HG03457 (cell line): Measurements from ENCODE around the gene RABGAP1L.
"Not testable (repeated sequence)": the region's sequence is repeated elsewhere in the genome, so short reads cannot be mapped to it uniquely, and the experiment has no call there.

ENCODE experiments used
- ATAC-seq: cut with Tn5 transposase; IDR thresholded peaks from one replicate; pipeline ENCODE4 v1.9.1; 2021; ENCODE audit warnings: moderate number of reproducible peaks; ENCODE audit not compliant: unreplicated experiment

The RABGAP1L gene

DNA sequence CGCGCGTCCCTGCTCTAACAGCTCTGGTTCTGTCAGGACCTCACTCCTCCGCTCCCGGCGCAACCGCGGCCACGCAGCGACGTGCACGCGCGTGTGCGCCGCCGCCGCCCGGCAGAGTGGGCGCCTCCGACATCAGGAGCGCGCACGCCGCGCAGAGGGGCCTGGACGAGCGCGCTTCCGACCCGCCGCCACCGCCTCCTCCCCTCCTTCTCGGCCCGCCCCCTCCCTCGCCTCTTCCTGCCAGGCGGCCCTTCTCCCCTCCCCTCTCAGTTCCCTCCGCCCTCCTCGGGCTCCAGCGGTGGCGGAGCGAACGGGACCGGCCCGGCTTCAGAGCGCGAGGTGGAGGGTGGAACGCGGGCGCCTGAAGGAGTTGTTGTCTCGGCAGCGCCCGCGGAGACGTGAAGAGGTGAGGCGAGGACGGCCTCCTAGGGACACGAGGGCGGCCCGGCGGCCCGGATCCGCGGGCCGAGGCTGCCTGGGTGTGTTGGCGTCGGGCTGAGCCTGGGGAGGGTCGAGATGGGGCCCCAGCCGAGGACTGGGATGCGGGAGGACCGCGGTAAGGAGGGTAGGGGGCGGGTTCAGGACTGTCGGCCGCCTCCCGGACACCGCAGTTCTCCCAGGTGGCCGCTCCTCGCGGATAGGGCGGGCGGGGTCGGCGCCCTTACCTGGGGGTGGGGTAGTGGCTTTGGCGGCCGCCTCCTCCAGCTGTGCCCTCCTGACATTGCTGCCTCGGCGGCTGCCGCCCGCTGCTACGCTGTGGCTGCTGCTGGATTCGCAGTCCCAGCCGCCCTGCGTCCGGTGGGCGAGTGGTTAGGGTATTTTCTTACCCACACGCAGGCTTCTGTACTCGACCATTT is at the start of gene RABGAP1L:
Gene RABGAP1L (plus strand): TSS at position 269 of the 857 bp plus-strand sequence.
- ATAC-seq: peak; percentile 47

- no peak for ATAC-seq
These were observed 49.3 kb upstream of the RABGAP1L start for GRCh38 chr1:174110053-174110452.

GRCh38 chr1:174112489-174113162 is 46.7 kb upstream of the RABGAP1L start:
- no peak for ATAC-seq

GRCh38 chr1:174114106-174114505 is 45.2 kb upstream of the RABGAP1L start:
- ATAC-seq: no peak

DNA sequence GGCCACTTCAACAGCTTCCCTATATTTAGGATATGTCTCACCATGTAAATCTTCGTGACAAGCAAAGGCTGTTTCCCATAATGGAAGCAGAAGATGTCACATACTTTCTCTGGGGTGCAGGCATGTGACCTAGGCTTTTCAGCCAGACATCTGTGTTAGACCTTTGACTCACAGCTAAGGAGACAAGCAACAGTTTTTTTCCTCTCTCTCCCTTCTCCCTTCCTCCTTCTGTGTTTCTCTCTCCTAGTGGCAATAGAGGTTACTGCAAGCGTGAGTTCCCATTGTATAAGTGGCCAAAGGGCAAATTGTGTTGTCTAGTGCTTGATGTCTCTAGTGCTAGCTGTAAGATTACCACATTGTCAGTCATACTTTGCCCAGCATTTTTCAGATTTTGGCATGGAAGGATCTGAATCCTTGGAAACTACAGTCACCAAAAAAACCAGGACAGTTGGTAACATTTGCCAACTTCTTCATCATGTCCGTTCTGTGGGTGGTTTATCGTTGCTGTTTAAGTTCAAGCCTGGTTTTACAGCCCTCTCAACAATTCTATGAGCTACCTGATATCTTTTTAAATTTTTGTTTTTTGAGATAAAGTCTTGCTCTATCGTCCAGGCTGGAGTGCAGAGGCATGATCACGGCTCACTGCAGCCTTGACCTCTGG is 44.4 kb upstream of the RABGAP1L start:
- ATAC-seq: no peak

- ATAC-seq: no peak
These were observed 43.3 kb upstream of the RABGAP1L start for GRCh38 chr1:174116042-174116441.

DNA sequence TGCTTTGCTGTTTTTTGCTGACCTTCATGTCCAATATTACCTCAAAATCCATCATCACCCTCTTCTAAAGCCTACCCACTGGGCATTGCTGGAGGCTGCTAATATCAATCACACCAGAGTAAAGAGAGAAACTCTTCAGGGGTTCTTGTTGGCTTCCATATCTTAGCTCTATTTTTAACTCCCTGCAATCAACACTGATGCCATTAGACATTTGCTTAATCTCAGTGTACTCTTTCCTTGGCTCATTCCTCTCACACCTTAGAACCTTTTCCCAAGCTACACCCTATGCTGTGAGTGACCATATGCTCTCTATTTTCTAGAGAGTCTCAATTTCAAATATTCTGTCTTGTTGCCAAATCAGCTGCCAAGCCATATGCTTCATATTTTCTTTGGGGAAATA is 40.6 kb upstream of the RABGAP1L start:
- ATAC-seq: no peak

DNA sequence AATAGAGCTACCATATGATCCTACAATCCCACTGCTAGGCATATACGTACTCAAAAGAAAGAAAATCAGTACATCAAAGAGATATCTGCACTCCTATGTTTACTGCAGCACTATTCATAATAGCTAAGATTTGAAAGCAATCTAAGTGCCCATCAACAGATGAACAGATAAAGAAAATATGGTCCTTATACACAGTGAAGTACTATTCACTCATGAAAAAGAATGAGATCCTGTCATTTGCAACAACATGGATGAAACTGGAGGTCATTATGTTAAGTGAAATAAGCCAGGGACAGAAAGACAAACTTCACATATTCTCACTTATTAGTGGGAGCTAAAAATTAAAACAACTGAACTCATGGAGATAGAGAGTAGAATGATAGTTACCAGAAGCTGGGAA is 37.0 kb upstream of the RABGAP1L start:
- not testable (repeated sequence) for ATAC-seq

DNA sequence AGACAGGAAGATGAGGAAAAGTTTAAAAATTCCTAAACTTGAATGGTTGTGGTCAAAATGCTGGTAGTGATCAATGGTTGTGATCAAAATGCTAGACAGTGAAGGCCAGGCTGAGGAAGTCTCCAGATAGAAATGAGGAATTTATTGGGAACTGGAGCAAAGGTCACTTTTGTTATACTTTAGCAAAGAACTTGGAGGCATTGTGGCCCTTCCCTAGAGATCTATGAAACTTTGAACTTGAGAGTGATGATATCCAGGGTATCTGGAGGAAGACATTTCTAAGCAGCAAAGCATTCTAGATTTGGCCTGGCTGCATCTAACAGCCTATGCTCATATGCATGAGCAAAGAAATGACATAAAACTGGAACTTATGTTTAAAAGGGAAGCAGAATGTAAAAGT is 35.5 kb upstream of the RABGAP1L start:
- ATAC-seq: no peak

- not testable (repeated sequence) for ATAC-seq
These were observed 32.1 kb upstream of the RABGAP1L start for GRCh38 chr1:174127176-174127575.

- ATAC-seq: no peak
These were observed 28.2 kb upstream of the RABGAP1L start for GRCh38 chr1:174131032-174131638.

GRCh38 chr1:174134003-174134659 is 25.2 kb upstream of the RABGAP1L start:
- no peak for ATAC-seq

GRCh38 chr1:174135211-174135610 is 24.1 kb upstream of the RABGAP1L start:
- no peak for ATAC-seq

DNA sequence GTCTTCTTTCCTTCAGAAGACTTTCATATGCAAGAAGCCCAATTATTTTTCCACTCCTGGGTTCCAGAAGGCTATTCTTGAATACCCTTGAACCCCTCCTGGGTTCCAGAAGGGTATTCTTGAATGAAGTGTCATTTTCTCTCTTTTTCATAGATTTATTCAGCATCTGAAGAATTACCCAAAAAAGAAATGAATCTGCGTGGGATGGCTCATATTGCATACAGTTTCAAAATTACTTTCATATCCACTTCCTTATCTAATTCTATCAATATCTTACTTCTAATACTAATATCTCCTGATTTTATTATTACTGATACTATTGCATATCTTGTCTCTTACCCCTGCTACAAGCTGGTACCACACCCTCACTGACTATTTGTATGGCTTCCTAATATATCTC is 22.6 kb upstream of the RABGAP1L start:
- ATAC-seq: no peak

- no peak for ATAC-seq
These were observed 16.5 kb upstream of the RABGAP1L start for GRCh38 chr1:174142836-174143235.

GRCh38 chr1:174143727-174144396 is 15.5 kb upstream of the RABGAP1L start:
- ATAC-seq: not testable (repeated sequence)

- ATAC-seq: not testable (repeated sequence)
These were observed 14.9 kb upstream of the RABGAP1L start for GRCh38 chr1:174144397-174144783.

DNA sequence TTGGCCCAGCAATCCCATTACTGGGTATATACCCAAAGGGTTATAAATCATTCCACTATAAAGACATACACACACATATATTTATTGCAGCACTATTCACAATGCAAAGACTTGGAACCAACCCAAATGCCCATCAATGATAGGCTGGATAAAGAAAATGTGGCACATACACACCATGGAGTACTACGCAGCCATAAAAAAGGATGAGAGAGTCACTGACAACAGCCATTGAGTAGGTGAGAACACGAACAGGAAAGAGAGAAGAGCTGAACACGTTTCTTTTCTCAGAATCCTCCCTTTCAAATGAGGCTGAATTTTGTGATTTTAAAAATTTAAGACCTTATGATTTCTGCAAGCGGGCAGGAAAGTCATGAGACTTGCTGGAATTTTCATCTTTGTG is 10.1 kb upstream of the RABGAP1L start:
- ATAC-seq: no peak

DNA sequence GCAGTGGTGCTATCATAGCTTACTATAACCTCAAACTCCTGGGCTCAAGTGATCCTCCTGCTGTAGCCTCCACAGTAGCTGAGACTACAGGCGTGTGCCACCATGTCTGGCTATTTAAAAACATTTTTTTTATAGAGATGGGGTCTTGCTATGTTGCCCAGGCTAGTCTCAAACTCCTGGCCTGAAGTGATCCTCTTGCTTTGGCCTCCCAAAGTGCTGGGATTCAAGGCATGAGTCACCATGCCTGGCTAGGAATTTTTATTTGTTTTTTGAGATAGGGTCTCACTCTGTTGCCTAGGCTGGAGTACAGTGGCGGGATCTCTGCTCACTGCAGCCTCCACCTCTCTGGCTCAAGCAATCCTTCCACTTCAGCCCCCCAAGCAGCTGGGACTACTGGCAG is 8.8 kb upstream of the RABGAP1L start:
- ATAC-seq: no peak

DNA sequence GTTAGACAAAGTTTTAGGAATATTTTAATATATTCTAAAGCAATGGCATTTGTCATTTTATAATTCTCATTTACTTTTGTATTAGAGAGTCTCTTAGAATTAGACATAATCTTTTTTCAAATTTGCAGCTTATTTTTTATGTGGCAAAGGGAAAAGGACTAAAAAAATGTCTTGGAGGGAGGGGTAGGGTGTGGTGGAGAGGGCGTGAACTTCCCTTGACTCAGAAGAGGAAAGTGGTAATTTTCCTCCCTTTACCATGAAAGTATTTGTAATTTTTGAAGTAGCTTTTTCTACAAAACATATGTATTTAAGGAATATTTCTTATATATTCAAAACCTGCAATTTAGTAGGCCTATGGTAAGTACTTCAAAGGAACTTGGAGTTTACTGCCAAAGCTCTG is 6.9 kb upstream of the RABGAP1L start:
- no peak for ATAC-seq
